ENCODE results near the gene BTBD9. TPM values are rescaled to one million over a fixed set of nuclear protein-coding genes. Genes with fewer than 3 reads are reported as not detected.
A peak's percentile ranks its signal among the peaks of the same experiment; 100 is the strongest.

The BTBD9 gene
- total RNA-seq, 4 donors from 2014 or later, result 5.5 to 14.1 (median 6.3) TPM

DNA sequence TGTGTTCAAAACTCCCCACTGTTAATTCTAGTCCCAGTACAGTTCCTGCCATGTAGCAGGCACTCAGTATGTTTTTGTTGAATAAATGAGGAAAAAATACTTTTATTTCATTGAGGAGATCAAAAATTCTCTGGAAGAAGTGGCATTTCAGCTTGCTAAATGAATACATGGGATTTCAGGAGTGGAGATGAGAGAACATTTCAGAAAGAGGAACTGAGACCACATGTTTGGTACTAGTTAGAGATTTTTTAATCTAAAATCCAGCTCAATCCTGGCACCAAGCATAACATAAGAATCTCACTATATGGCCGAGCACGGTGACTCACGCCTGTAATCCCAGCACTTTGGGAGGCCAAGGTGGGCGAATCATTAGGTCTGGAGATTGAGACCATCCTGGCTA lies 75.4 kb downstream of the BTBD9 start:
- H3K27ac ChIP-seq, result no peak overlapping the region
- TF ChIP-seq POLR2A (IDR thresholded peaks at IDR 0.05), result no peak
- TF ChIP-seq, protein P1, sequence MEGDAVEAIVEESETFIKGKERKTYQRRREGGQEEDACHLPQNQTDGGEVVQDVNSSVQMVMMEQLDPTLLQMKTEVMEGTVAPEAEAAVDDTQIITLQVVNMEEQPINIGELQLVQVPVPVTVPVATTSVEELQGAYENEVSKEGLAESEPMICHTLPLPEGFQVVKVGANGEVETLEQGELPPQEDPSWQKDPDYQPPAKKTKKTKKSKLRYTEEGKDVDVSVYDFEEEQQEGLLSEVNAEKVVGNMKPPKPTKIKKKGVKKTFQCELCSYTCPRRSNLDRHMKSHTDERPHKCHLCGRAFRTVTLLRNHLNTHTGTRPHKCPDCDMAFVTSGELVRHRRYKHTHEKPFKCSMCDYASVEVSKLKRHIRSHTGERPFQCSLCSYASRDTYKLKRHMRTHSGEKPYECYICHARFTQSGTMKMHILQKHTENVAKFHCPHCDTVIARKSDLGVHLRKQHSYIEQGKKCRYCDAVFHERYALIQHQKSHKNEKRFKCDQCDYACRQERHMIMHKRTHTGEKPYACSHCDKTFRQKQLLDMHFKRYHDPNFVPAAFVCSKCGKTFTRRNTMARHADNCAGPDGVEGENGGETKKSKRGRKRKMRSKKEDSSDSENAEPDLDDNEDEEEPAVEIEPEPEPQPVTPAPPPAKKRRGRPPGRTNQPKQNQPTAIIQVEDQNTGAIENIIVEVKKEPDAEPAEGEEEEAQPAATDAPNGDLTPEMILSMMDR (IDR thresholded peaks at IDR 0.05 in 4 of 5, conservative IDR thresholded peaks at IDR 0.05 in 1 of 5), result no peak
- no peaks in the 10 kb centered on the region for H3K36me3 ChIP-seq
- H3K27me3 ChIP-seq, result no peaks in the 10 kb centered on the region
- no peaks in the 10 kb centered on the region for H3K9me3 ChIP-seq
- H3K4me3 ChIP-seq, result no peak overlapping the region
- peaks cover 0 to 9% of the 10 kb centered on the region in 2 donors for H3K4me1 ChIP-seq
- intact Hi-C loops (cut with DNase I; ENCODE audit: low total_unique reads) (no loop called here), in situ Hi-C loops (cut with MboI; ENCODE audit: low sequenced_read_pairs in 4 of 4) (no loop called here)
- ATAC-seq, result no peak
- DNase-seq, result no peak

DNA sequence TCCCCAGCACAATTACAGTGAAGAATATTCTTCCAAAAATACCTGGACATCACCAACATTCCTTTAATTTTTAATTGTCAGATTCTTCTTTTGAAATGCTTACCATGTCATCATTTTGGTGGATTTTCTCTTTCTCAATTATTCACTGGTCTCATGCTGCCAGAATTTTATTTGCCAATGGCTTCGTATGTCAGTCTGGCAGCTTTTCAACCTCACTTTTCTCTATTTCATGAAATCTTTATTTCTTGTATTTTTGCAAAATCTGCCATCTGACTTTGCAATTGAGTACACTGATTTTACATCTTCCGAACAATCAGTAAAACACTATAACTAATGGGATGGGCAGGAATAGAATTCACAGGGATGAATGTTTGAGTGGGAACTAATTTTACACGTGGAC lies 84.1 kb downstream of the BTBD9 start:
- intact Hi-C loops (cut with DNase I; ENCODE audit: low total_unique reads) (no loop called here), in situ Hi-C loops (cut with MboI; ENCODE audit: low sequenced_read_pairs in 4 of 4) (no loop called here)
- Histone ChIP-seq H3K27me3 (no peaks in the 10 kb centered on the region), H3K4me1 (peaks cover 6 to 15% of the 10 kb centered on the region in 2 donors), H3K27ac (no peak overlapping the region), H3K4me3 (no peak overlapping the region), H3K9me3 (no peaks in the 10 kb centered on the region), H3K36me3 (no peaks in the 10 kb centered on the region)
- ATAC-seq (no peak), DNase-seq (no peak)
- TF ChIP-seq, protein P1 (IDR thresholded peaks at IDR 0.05 in 4 of 5, conservative IDR thresholded peaks at IDR 0.05 in 1 of 5), result no peak
- no peak for TF ChIP-seq POLR2A (IDR thresholded peaks at IDR 0.05)

DNA sequence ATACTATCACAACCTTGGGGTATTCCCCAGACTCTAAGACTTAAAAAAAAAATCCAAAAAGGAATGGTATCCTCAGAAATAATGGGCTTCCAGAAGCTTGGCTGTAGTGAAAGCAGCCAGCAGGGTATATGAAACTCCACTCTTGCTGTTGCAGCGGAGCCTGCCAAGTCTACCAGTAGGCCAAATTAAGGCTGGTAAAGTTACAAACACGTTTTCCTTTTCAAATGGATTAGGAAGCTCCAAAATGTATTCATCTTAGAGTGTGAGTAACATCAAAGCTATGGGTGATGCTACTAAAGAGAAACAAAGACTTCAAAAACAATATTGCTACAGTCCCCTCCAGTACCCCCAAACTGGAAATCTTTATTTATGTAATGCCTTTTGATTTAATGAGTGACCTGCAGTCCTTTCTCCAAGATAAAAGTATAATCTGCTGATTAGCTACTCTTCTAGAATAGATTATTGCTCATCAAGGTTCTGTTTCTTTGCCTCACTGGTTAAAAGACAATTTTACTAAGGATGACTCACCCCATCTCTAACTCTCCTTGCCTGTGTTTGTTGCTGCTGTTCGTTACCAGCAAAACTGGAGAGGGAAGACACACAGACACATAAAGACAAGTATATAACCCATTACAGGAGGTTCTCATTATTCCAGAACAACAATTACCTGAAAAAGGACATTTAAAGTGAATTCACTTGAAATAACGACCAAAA lies 84.9 kb downstream of the BTBD9 start:
- Histone ChIP-seq H3K27me3 (no peaks in the 10 kb centered on the region), H3K27ac (no peak overlapping the region), H3K4me1 (peaks cover 6 to 15% of the 10 kb centered on the region in 2 donors), H3K36me3 (no peaks in the 10 kb centered on the region), H3K9me3 (no peaks in the 10 kb centered on the region), H3K4me3 (no peak overlapping the region)
- no peak for DNase-seq
- in situ Hi-C loops (cut with MboI; ENCODE audit: low sequenced_read_pairs in 4 of 4) (no loop called here), intact Hi-C loops (cut with DNase I; ENCODE audit: low total_unique reads) (no loop called here)
- peak; percentile 77 to 88 for ATAC-seq
- no peak for TF ChIP-seq POLR2A (IDR thresholded peaks at IDR 0.05)

DNA sequence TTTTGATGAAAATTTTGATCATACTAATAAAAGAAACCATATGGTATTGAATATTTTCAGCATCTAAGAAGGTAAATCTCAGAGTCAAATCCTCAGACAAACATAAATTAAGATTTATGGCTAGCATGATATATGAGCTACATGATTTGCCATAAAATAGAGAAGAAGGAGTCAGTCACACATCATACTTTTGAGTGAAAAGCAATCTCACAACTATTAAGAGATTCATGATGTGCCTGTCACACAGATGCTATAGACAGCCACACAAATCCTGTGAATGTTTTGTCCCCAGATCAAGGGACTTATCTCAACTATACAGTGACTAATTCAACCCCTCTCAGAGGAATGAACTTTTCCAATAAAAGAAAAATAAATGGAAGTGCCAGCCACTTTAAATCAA lies 85.7 kb downstream of the BTBD9 start:
- TF ChIP-seq, protein P1 (IDR thresholded peaks at IDR 0.05 in 4 of 5, conservative IDR thresholded peaks at IDR 0.05 in 1 of 5), result no peak
- TF ChIP-seq POLR2A (IDR thresholded peaks at IDR 0.05), result no peak
- Histone ChIP-seq H3K9me3 (no peaks in the 10 kb centered on the region), H3K27ac (no peak overlapping the region), H3K4me3 (no peak overlapping the region), H3K36me3 (no peaks in the 10 kb centered on the region), H3K27me3 (no peaks in the 10 kb centered on the region), H3K4me1 (peaks cover 12 to 23% of the 10 kb centered on the region in 2 donors)
- DNase-seq (no peak), ATAC-seq (no peak)
- intact Hi-C loops (cut with DNase I; ENCODE audit: low total_unique reads), result no loop called here
- in situ Hi-C loops (cut with MboI; ENCODE audit: low sequenced_read_pairs in 4 of 4), result no loop called here

DNA sequence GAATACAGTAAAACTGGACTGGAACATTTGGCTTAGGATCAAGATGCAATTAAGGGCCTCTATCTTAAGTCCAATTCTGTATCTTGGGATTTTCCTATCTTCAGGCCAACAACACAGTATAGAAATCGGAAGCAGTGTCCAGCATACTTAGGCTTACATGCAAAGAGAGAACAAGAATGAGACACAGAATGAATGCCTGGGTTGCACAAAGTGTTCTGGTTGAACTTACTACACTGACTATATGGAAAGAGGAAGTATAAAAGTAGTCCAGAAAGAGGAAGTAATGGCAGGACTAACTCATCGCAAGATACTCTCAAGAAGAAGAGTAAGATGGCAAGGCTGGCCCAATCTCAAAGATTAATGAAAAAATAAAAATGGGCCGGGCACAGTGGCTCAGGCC lies 87.6 kb downstream of the BTBD9 start:
- intact Hi-C loops (cut with DNase I; ENCODE audit: low total_unique reads), result no loop called here
- peaks cover 13 to 28% of the 10 kb centered on the region in 2 donors for H3K4me1 ChIP-seq
- no peak overlapping the region for H3K4me3 ChIP-seq
- no peak for ATAC-seq
- TF ChIP-seq, protein P1 (IDR thresholded peaks at IDR 0.05 in 4 of 5, conservative IDR thresholded peaks at IDR 0.05 in 1 of 5), result no peak
- TF ChIP-seq POLR2A (IDR thresholded peaks at IDR 0.05), result no peak
- no peak overlapping the region for H3K27ac ChIP-seq
- no peaks in the 10 kb centered on the region for H3K27me3 ChIP-seq
- H3K9me3 ChIP-seq, result no peaks in the 10 kb centered on the region
- H3K36me3 ChIP-seq, result no peaks in the 10 kb centered on the region
- in situ Hi-C loops (cut with MboI; ENCODE audit: low sequenced_read_pairs in 4 of 4), result no loop called here
- DNase-seq, result no peak
